H1 (cell line): Measurements from ENCODE around the gene SLC35F1. TPM values are rescaled to one million over a fixed set of nuclear protein-coding genes. Genes with fewer than 3 reads are reported as not detected.

Experiments used
- ASH2L ChIP-seq: fragments of 200-600, 300-600 bp; sonication (generic); IDR thresholded peaks from one replicate; pipeline ENCODE4 v1.7.1; 2017; ENCODE audit warnings: low read length
- ATF3 ChIP-seq: IDR thresholded peaks from 2 replicates; pipeline ENCODE4 v1.6.1; 2011; ENCODE audit warnings: low read depth, mild to moderate bottlenecking, low read length; ENCODE audit not compliant: insufficient read depth
- BACH1 ChIP-seq: IDR thresholded peaks from 2 replicates; pipeline ENCODE4 v1.6.1; 2012; ENCODE audit warnings: low read length, improper control_type of control experiment
- CHD7 ChIP-seq: fragments of 300-600 bp; sonication (generic); IDR thresholded peaks from 2 replicates; pipeline ENCODE4 v1.7.1; 2012; ENCODE audit warnings: low read length, moderate library complexity, mild to moderate bottlenecking, inconsistent platforms; ENCODE audit not compliant: insufficient replicate concordance
- HDAC2 ChIP-seq, 2 experiments: fragments of 300-600 bp in 1 of 2; sonication (generic) in 1 of 2; IDR thresholded peaks; 2 replicates each; pipeline ENCODE4 v1.6.1; 2011 to 2012; ENCODE audit warnings: low read depth in 2 of 2, low read length in 2 of 2, mild to moderate bottlenecking in 2 of 2, moderate library complexity in 2 of 2, borderline replicate concordance in 1 of 2, inconsistent platforms in 1 of 2
- HDAC6 ChIP-seq: IDR thresholded peaks from one replicate; pipeline ENCODE4 v1.7.1; 2012; ENCODE audit warnings: low read depth, mild to moderate bottlenecking, inconsistent platforms, low read length, moderate library complexity
- NANOG ChIP-seq: IDR thresholded peaks from 2 replicates; pipeline ENCODE4 v1.6.1; 2011; ENCODE audit warnings: low read length, low read depth, mild to moderate bottlenecking, inconsistent platforms; ENCODE audit not compliant: insufficient read depth, poor library complexity, severe bottlenecking
- SP1 ChIP-seq: IDR thresholded peaks from 2 replicates; pipeline ENCODE4 v1.6.1; 2011; ENCODE audit warnings: low read depth, low read length
- TAF1 ChIP-seq: IDR thresholded peaks from 2 replicates; pipeline ENCODE4 v1.6.1; 2011; ENCODE audit warnings: mild to moderate bottlenecking, low read depth, low read length
- USF2 ChIP-seq: IDR thresholded peaks from 2 replicates; pipeline ENCODE4 v1.6.1; 2011; ENCODE audit warnings: low read length, improper control_type of control experiment
- polyA plus RNA-seq, 7 experiments: library from polyadenylated mRNA; depleted of rRNA in 3 of 7; stranded (reverse) in 5 of 7; unstranded in 2 of 7; fragments of >200 nt in 5 of 7; fragments of 200-250 nt in 2 of 7; gene quantifications; 1 replicate in 5 of 7; 2 replicates in 1 of 7; 4 replicates in 1 of 7; pipeline versions ENCODE4 v1.2.1 to v1.2.3, GENCODE V29; 2011 to 2013; ENCODE audit warnings: missing spikeins in 2 of 7, mixed read lengths in 2 of 7
- total RNA-seq: library from RNA; stranded (reverse); fragmentation: NEBNext Ultra II Directional; extraction: Animal tissue kit (Norgen Biotek cat#: 25700); gene quantifications from 2 replicates; pipeline ENCODE4 v1.2.1, GENCODE V29; 2021

Gene SLC35F1
- total and polyA plus RNA-seq, 2 of the 8 experiments (the other 6 are each of a cell fraction or from before 2014, with no cell fraction given), result 7.0 to 10.0 TPM

- TF ChIP-seq CHD7 (no peak), NANOG (no peak), ASH2L (no peak), HDAC6 (no peak), TAF1 (no peak), SP1 (no peak), HDAC2 (IDR thresholded peaks at IDR 0.05; ENCODE audit: borderline replicate concordance in 1 of 2, low read depth in 2 of 2, low read length in 2 of 2) (no peak), BACH1 (no peak), ATF3 (no peak), USF2 (no peak)
Observed at GRCh38 chr6:118318648-118319047, 411.6 kb downstream of the SLC35F1 start (continued).
